Heart right ventricle (tissue), 16 donors: ENCODE data around the gene GNG13. TPM values are rescaled to one million over a fixed set of nuclear protein-coding genes. Genes with fewer than 3 reads are reported as not detected.
A peak's percentile ranks its signal among the peaks of the same experiment; 100 is the strongest.

Source experiments
- ATAC-seq, 8 donors: fragments of 200-7000 bp; cut with Tn5 transposase; one replicate each; pipeline ENCODE4 v1.9.1; 2020; ENCODE audit warnings: mild to moderate bottlenecking in 8 of 8, moderate library complexity in 8 of 8, moderate number of reproducible peaks in 1 of 8
- DNase-seq, 2 donors: peaks; one replicate each; pipeline ENCODE4 v3.0.0-alpha.2; 2020
- H3K27ac ChIP-seq, 10 donors: fragments of 200-600 bp; sonication (generic) in 2 of 10; one replicate each; pipeline versions ENCODE4 v1.5.0 to v1.8.0; 2020 to 2022; ENCODE audit warnings: mild to moderate bottlenecking in 3 of 10
- H3K27me3 ChIP-seq, 7 donors: fragments of 200-600 bp; one replicate each; pipeline ENCODE4 v1.8.0; 2021 to 2022; ENCODE audit warnings: mild to moderate bottlenecking in 2 of 7
- H3K36me3 ChIP-seq, 9 donors: fragments of 200-600 bp; sonication (generic) in 1 of 9; one replicate each; pipeline versions ENCODE4 v1.5.0 to v1.8.0; 2020 to 2022; ENCODE audit warnings: mild to moderate bottlenecking in 2 of 9
- H3K4me1 ChIP-seq, 9 donors: fragments of 200-600 bp; sonication (generic) in 1 of 9; one replicate each; pipeline versions ENCODE4 v1.5.0 to v1.8.0; 2020 to 2022; ENCODE audit warnings: mild to moderate bottlenecking in 4 of 9
- H3K4me3 ChIP-seq, 10 donors: fragments of 200-600 bp; sonication (generic) in 2 of 10; one replicate each; pipeline versions ENCODE4 v1.5.0 to v1.8.0; 2020 to 2022; ENCODE audit warnings: mild to moderate bottlenecking in 7 of 10, moderate library complexity in 2 of 10
- H3K9me3 ChIP-seq, 11 donors: fragments of 200-600 bp in 10 of 11; sonication (generic) in 2 of 11; one replicate each; pipeline versions ENCODE4 v1.5.0 to v1.8.0; 2013 to 2022; ENCODE audit warnings: mild to moderate bottlenecking in 2 of 11, control low read depth in 1 of 11, moderate library complexity in 1 of 11
- CTCF ChIP-seq, 9 donors: fragments of 200-600 bp; sonication (generic) in 2 of 9; IDR thresholded peaks; one replicate each; pipeline versions ENCODE4 v1.5.0 to v1.8.0; 2021 to 2022; ENCODE audit warnings: antibody characterized with exemption in 9 of 9, mild to moderate bottlenecking in 5 of 9, moderate library complexity in 1 of 9
- WGBS, 2 donors: extraction: QIAGEN DNeasy Blood & Tissue Kit; methylation state at CpG; one replicate each; pipeline ENCODE4 v1.1.7; 2013; ENCODE audit warnings: inconsistent platforms in 1 of 2; 5-methylcytosine and 5-hydroxymethylcytosine counted together
- intact Hi-C, 10 donors: fragments of 100-400 bp; cut with DNase I; formaldehyde crosslinking; loops; one replicate each; pipeline versions ENCODE4 v1.11.1 to v1.14.2; 2022
- polyA plus RNA-seq, 2 donors: library from polyadenylated mRNA; stranded (reverse); fragments of 200-250 nt; gene quantifications; one replicate each; pipeline ENCODE4 v1.2.3, GENCODE V29; 2013
- total RNA-seq, 10 donors: library from RNA; stranded (reverse); fragmentation: NEBNext Ultra II Directional in 3 of 10; extraction: Animal tissue kit (Norgen Biotek cat#: 25700) in 3 of 10; gene quantifications; one replicate each; pipeline versions ENCODE4 v1.2.1 to v1.2.4, GENCODE V29; 2021 to 2023
- donor health status: Arrhythmogenic right ventricular cardiomyopathy.
- donor health status: ischemic (EF 13 %, LVEDD 7.1; RV severe dilation, severe dysfunction).
- donor health status: healthy with polysubstance abuse.
- donor health status: DM: no; HTN: yes; CAD: no.
- donor health status: DM: no; HTN: no; CAD: no.
- donor health status: ischemic (EF 25% LVEDD 6.9; RV normal size, moderate dysfunction).
- donor health status: ischemic (EF 25% LVEDD 5.7; RV mildly dilated, moderate dysfunction).
- donor health status: healthy.
- donor health status: DM: yes; HTN: yes; CAD: no.
- donor health status: Ischemic cardiomyopathy.
- donor health status: ischemic (EF 35%, LVEDD 5.7; RV mildly dilated, moderate dysfunction).
- donor health status: nonischemic (EF 11% LVEDD 7.7; RV severe dilation, severe dysfunction).
- donor health status: DM: yes; HTN: yes; CAD: no.
- donor health status: PGD.
- donor health status: ischemic (EF 29% LVEDD 5.4; RV normal size, mild dysfunction).
- donor health status: nonischemic (EF 23%, LVEDD 6.1; RV moderate dilation, normal function).

GNG13 gene
- total and polyA plus RNA-seq, 12 donors, result not detected

GRCh38 chr16:833411-833810 is 32.9 kb upstream of the GNG13 start:
- Histone ChIP-seq H3K27ac (no peak overlapping the region), H3K9me3 (peaks cover 0 to 50% (median 19%) of the 10 kb centered on the region in 11 donors), H3K4me1 (no peaks in the 10 kb centered on the region), H3K4me3 (no peak overlapping the region), H3K36me3 (no peaks in the 10 kb centered on the region), H3K27me3 (peaks cover 0 to 5% (median 0%) of the 10 kb centered on the region in 7 donors)
- 87 to 88% methylated on average over 14 of the region's 14 CpGs for WGBS, 2 donors
- DNase-seq (no peak), ATAC-seq (no peak)
- intact Hi-C loops, result no loop called here
- no peak for TF ChIP-seq CTCF (IDR thresholded peaks at IDR 0.05)

GRCh38 chr16:832652-833336 is 32.3 kb upstream of the GNG13 start:
- Histone ChIP-seq H3K4me1 (no peaks in the 10 kb centered on the region), H3K27me3 (peaks cover 0 to 9% (median 0%) of the 10 kb centered on the region in 7 donors), H3K36me3 (no peaks in the 10 kb centered on the region), H3K9me3 (peaks cover 0 to 45% (median 19%) of the 10 kb centered on the region in 11 donors), H3K4me3 (no peak overlapping the region), H3K27ac (no peak overlapping the region)
- ATAC-seq (no peak), DNase-seq (no peak)
- no peak for TF ChIP-seq CTCF (IDR thresholded peaks at IDR 0.05)
- WGBS, 2 donors, result 86 to 87% methylated on average over 35 of the region's 35 CpGs
- intact Hi-C loops, result no loop called here

GRCh38 chr16:831571-832413 is 31.3 kb upstream of the GNG13 start:
- no peak for TF ChIP-seq CTCF (IDR thresholded peaks at IDR 0.05)
- 76 to 79% methylated on average over 27 of the region's 27 CpGs for WGBS, 2 donors
- H3K9me3 ChIP-seq, result peaks cover 0 to 35% (median 14%) of the 10 kb centered on the region in 11 donors
- no peak overlapping the region for H3K27ac ChIP-seq
- intact Hi-C loops, result no loop called here
- H3K4me3 ChIP-seq, result no peak overlapping the region
- DNase-seq (no peak), ATAC-seq (peak in 1 of 8 donors; percentile 12)
- H3K27me3 ChIP-seq, result peaks cover 0 to 13% (median 0%) of the 10 kb centered on the region in 7 donors
- no peaks in the 10 kb centered on the region for H3K36me3 ChIP-seq
- no peaks in the 10 kb centered on the region for H3K4me1 ChIP-seq

- H3K27ac ChIP-seq, result no peak overlapping the region
- 52 to 55% methylated on average over 23 to 24 of the region's 24 CpGs for WGBS, 2 donors
- no peaks in the 10 kb centered on the region for H3K36me3 ChIP-seq
- H3K27me3 ChIP-seq, result peaks cover 0 to 13% (median 0%) of the 10 kb centered on the region in 7 donors
- DNase-seq, result no peak
- peaks cover 0 to 27% (median 6%) of the 10 kb centered on the region in 11 donors for H3K9me3 ChIP-seq
- ATAC-seq, result peak in 1 of 8 donors; percentile 26
- no peak overlapping the region for H3K4me3 ChIP-seq
- no peak for TF ChIP-seq CTCF (IDR thresholded peaks at IDR 0.05)
- intact Hi-C loops, result no loop called here
- H3K4me1 ChIP-seq, result no peaks in the 10 kb centered on the region
Measured at GRCh38 chr16:830871-831570, 30.5 kb upstream of the GNG13 start.
